HEK293T (cell line): ENCODE data around the gene WNT6.
A peak's percentile ranks its signal among the peaks of the same experiment; 100 is the strongest.
"Not testable (repeated sequence)": the region's sequence is repeated elsewhere in the genome, so short reads cannot be mapped to it uniquely, and the experiment has no call there.

ENCODE experiments used
- CTCF ChIA-PET: fragments of 350-600 bp; formaldehyde crosslinking; extraction: SDS; loops from one replicate; lab custom pipeline; 2021; ENCODE audit warnings: antibody characterized with exemption, inconsistent platforms; lab: Yijun Ruan, JAX
- POLR2A ChIA-PET: fragments of 350-600 bp; formaldehyde crosslinking; extraction: SDS; loops from one replicate; lab custom pipeline; 2020; ENCODE audit warnings: antibody characterized with exemption, inconsistent platforms; lab: Yijun Ruan, JAX
- DNase-seq: peaks from one replicate; pipeline ENCODE4 v3.0.0; 2012; ENCODE audit warnings: mixed read lengths; ENCODE audit errors: extremely low spot score
- ARNT ChIP-seq: fragments of 450-650 bp; IDR thresholded peaks from 2 replicates; pipeline ENCODE4 v1.6.1; 2017; ENCODE audit warnings: mild to moderate bottlenecking
- BHLHE40 ChIP-seq: fragments of 450-650 bp; IDR thresholded peaks from 2 replicates; pipeline ENCODE4 v1.6.1; 2016; ENCODE audit warnings: mild to moderate bottlenecking, moderate library complexity, borderline replicate concordance
- CTBP1 ChIP-seq: fragments of 450-650 bp; IDR thresholded peaks from 2 replicates; pipeline ENCODE4 v1.6.1; 2016; ENCODE audit warnings: borderline replicate concordance
- ELF4 ChIP-seq: fragments of 450-650 bp; IDR thresholded peaks from 2 replicates; pipeline ENCODE4 v1.6.1; 2017; ENCODE audit warnings: antibody characterized with exemption
- FOXA1 ChIP-seq: fragments of 450-650 bp; IDR thresholded peaks from 2 replicates; pipeline ENCODE4 v1.6.1; 2016; ENCODE audit warnings: mild to moderate bottlenecking
- FOXK2 ChIP-seq: fragments of 450-650 bp; IDR thresholded peaks from 2 replicates; pipeline ENCODE4 v1.6.1; 2016; ENCODE audit warnings: mild to moderate bottlenecking
- FOXM1 ChIP-seq: fragments of 450-650 bp; IDR thresholded peaks from 2 replicates; pipeline ENCODE4 v1.6.1; 2017; ENCODE audit warnings: mild to moderate bottlenecking, borderline replicate concordance
- HDGF ChIP-seq: fragments of 450-650 bp; IDR thresholded peaks from 2 replicates; pipeline ENCODE4 v1.6.1; 2017; ENCODE audit warnings: antibody characterized with exemption, borderline replicate concordance
- L3MBTL2 ChIP-seq: fragments of 450-650 bp; conservative IDR thresholded peaks from 2 replicates; pipeline ENCODE4 v1.6.1; 2016; ENCODE audit warnings: mild to moderate bottlenecking
- LEF1 ChIP-seq: fragments of 450-650 bp; IDR thresholded peaks from 2 replicates; pipeline ENCODE4 v1.6.1; 2017; ENCODE audit warnings: mild to moderate bottlenecking, borderline replicate concordance
- NFRKB ChIP-seq: fragments of 450-650 bp; IDR thresholded peaks from 2 replicates; pipeline ENCODE4 v1.6.1; 2016; ENCODE audit warnings: mild to moderate bottlenecking, moderate library complexity
- SP1 ChIP-seq: fragments of 450-650 bp; IDR thresholded peaks from 2 replicates; pipeline ENCODE4 v1.6.1; 2017
- SUZ12 ChIP-seq: fragments of 450-650 bp; IDR thresholded peaks from 2 replicates; pipeline ENCODE4 v1.6.1; 2016; ENCODE audit warnings: mild to moderate bottlenecking
- TARDBP ChIP-seq: fragments of 450-650 bp; IDR thresholded peaks from 2 replicates; pipeline ENCODE4 v1.6.1; 2016
- ZNF384 ChIP-seq: fragments of 450-650 bp; IDR thresholded peaks from 2 replicates; pipeline ENCODE4 v1.6.1; 2016
- TF ChIP-seq, protein P1 (sequence below): fragments of 450-650 bp; IDR thresholded peaks from 2 replicates; pipeline ENCODE4 v1.6.1; 2016

Gene WNT6

DNA sequence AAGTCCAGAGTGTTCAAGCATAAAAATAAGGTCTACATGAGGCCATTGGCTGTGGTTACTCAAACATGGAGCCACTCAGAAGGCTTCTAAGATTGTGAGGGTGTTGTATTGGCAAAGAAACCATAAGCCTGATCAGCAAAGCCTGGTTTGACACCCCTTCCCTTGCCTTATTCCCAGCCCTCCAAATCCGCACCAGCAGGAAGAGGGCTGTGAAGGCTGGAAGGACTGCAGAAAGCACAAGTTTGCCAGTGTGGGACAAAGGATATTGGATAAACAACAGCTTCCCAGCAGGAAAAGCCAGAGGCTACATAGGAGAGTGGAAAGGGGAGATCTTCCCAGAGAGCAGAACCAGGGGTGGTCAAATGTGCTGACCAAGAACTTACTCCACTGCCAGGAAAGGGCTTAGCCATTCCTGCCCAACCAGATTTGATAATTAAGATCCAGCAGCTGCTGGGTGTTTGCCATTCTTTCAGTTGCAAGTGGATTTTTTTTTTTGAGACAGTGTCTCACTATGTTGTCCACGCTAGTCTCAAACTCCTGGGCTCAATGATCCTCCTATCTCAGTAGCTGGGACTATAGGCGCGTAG lies 26.5 kb upstream of the WNT6 start:
- CTCF ChIA-PET, result interaction anchor here (0.9 to 1.9 kb wide), 2 partner anchors 14 to 65 kb away, joined by 3 to 6 read pairs; no protein-coding TSS in a partner anchor
- TF ChIP-seq CTBP1 (no peak), ELF4 (no peak), FOXA1 (no peak), BHLHE40 (no peak), SP1 (no peak), ZNF384 (no peak), FOXM1 (no peak), HDGF (no peak), FOXK2 (no peak), NFRKB (no peak), LEF1 (no peak), SUZ12 (no peak)
- DNase-seq, result no peak
- POLR2A ChIA-PET, result no interaction called here

DNA sequence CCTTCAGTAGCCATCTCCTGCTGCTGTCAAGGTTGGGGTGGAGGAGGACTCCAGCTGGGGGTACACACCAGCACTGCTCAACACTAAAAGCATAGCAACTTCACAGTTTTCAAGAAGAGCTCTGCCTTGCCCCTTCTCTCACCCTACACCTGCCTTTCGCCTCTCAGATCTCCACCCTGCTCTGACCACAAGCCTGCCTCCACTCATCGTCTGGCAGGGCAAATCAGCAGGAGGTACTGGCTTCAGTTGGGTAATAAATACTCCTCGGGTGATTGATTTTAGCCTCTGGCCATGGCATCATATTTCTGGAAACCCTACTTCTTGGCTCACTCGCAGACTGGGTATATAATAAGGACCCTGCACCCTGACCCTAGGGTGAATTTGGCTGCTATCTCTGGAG lies 24.9 kb upstream of the WNT6 start:
- no peak for DNase-seq
- ChIA-PET POLR2A (no interaction called here), CTCF (interaction anchor here (1.9 kb wide), 1 partner anchor 13 kb away, joined by 6 read pairs; no protein-coding TSS in a partner anchor)
- TF ChIP-seq, protein P1, sequence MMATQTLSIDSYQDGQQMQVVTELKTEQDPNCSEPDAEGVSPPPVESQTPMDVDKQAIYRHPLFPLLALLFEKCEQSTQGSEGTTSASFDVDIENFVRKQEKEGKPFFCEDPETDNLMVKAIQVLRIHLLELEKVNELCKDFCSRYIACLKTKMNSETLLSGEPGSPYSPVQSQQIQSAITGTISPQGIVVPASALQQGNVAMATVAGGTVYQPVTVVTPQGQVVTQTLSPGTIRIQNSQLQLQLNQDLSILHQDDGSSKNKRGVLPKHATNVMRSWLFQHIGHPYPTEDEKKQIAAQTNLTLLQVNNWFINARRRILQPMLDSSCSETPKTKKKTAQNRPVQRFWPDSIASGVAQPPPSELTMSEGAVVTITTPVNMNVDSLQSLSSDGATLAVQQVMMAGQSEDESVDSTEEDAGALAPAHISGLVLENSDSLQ, result peak; percentile 56
- TF ChIP-seq LEF1, result no peak

DNA sequence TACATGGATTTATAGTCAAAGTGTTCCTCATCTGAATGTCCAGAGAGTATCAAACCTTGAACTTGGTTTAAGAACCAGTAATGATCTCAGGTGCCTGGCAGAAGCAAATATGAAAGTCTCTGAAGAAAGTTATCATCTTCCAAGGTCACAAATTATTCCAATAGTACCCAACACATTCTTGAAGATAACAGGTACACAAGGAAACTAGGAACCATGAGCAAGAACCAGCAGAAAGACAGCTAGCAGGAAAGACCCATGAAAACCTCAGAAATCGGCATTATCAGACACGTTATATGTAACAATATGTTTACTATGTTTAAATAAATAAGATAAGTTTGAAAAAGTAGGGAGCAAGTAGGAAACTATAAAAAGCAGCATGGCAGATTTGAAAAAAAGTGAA lies 22.1 kb upstream of the WNT6 start:
- TF ChIP-seq, protein P1, result no peak
- TF ChIP-seq HDGF (no peak), FOXM1 (no peak), FOXA1 (no peak), ZNF384 (no peak), TARDBP (no peak), ARNT (no peak), BHLHE40 (no peak), CTBP1 (no peak), L3MBTL2 (no peak), SUZ12 (no peak), FOXK2 (no peak), NFRKB (no peak), ELF4 (no peak), SP1 (no peak), LEF1 (no peak)
- POLR2A ChIA-PET, result no interaction called here
- DNase-seq, result no peak
- CTCF ChIA-PET, result no interaction called here

DNA sequence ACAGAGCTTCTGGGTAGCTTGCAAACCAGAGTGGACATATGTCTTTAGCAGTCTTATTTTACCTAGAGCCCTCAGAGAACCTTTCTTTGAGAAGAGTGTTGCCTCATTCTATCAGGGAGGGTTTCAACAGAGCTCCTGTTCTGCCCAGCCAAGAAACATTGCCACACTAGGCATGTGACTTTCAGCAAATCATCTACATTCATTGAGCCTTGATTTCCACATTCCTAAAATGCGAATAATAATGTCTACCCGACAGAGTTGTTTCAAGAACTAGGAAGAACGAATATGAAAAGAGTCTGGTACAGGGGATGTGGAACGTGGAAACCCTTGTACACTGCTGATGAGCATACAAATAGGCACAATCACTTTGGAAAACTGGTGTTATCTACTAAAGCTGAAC lies 20.2 kb upstream of the WNT6 start:
- POLR2A ChIA-PET, result no interaction called here
- CTCF ChIA-PET, result interaction anchor here (0.7 kb wide), 1 partner anchor 8 kb away, joined by 3 read pairs; no protein-coding TSS in a partner anchor

DNA sequence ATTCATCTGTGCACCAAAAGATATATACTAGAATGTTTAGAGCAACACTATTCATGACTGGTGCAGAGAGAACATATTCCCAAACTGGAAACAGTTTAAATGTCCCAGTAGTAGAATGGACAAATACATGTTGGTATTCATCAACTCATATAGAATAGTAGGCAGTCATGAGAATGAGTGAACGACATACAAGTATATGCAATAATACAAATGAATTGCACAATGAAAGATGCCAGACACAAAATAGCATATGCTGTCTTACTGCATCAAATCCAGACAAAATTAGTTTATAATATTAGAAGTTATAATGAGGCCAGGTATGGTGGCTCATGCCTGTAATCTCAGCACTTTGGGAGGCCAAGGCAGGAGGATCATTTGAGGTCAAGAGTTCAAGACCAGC lies 19.7 kb upstream of the WNT6 start:
- ChIA-PET POLR2A (no interaction called here), CTCF (no interaction called here)

More for the DNA sequence above, 20.2 kb upstream of the WNT6 start:
- TF ChIP-seq SUZ12 (no peak), TARDBP (no peak), ELF4 (no peak), SP1 (no peak), NFRKB (no peak), ARNT (no peak), FOXM1 (no peak), FOXK2 (no peak), ZNF384 (no peak), CTBP1 (no peak), LEF1 (no peak), HDGF (no peak), FOXA1 (no peak), BHLHE40 (no peak), L3MBTL2 (no peak)
- TF ChIP-seq, protein P1, result no peak
- no peak for DNase-seq

DNA sequence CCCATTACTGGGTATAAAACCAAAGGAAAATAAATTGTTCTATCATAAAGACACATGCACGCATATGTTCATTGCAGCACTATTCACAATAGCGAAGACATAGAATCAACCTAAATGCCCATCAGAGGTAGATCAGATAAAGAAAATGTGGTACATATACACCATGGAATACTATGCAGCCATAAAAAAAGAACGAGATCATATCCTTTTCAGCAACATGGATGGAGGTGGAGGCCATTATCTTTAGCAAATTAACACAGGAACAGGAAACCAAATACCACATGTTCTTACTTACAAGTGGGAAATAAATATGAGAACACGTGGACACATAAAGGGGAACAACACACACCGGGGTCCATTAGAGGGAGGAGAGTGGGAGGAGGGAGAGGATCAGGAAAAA lies 15.3 kb upstream of the WNT6 start:
- DNase-seq, POLR2A ChIA-PET: not testable (repeated sequence)
- CTCF ChIA-PET, result interaction anchor here (1.0 kb wide), 1 partner anchor 113 kb away, joined by 3 read pairs; no protein-coding TSS in a partner anchor

More for the DNA sequence above, 19.7 kb upstream of the WNT6 start:
- no peak for TF ChIP-seq ZNF384
- no peak for DNase-seq

DNA sequence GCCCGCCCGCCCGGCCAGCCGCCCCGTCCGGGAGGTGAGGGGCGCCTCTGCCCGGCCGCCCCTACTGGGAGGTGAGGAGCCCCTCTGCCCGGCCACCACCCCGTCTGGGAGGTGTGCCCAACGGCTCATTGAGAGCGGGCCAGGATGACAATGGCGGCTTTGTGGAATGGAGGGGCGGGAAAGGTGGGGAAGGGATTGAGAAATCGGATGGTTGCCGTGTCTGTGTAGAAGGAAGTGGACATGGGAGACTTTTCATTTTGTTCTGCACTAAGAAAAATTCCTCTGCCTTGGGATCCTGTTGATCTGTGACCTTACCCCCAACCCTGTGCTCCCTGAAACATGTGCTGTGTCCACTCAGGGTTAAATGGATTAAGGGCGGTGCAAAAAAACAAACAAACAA lies 12.6 kb upstream of the WNT6 start:
- POLR2A ChIA-PET, result interaction anchor here (0.6 kb wide), 1 partner anchor 97 kb away, joined by 3 read pairs; no protein-coding TSS in a partner anchor
- CTCF ChIA-PET, result interaction anchor here (0.5 to 1.4 kb wide), 31 partner anchors 8 to 436 kb away, joined by 3 to 15 read pairs (median 4); partner anchors contain the start of genes BCS1L, RNF25, STK36 and TTLL4
- DNase-seq, result not testable (repeated sequence)
